CMK (cell line): ENCODE measurements around the gene DPF1.

Experiments
- DNase-seq: peaks from one replicate; pipeline ENCODE4 v3.0.0-alpha.2; 2010; ENCODE audit warnings: low read depth

The DPF1 gene

GRCh38 chr19:38221421-38221820 lies 2.6 kb downstream of the DPF1 start:
- no peak for DNase-seq

GRCh38 chr19:38219221-38219620 lies 4.8 kb downstream of the DPF1 start:
- no peak for DNase-seq

- DNase-seq = no peak
Observed at GRCh38 chr19:38218204-38218603, 5.8 kb downstream of the DPF1 start.

GRCh38 chr19:38216785-38217641 lies 7.0 kb downstream of the DPF1 start:
- no peak for DNase-seq

- DNase-seq = no peak
Observed at GRCh38 chr19:38213911-38214625, 10.0 kb downstream of the DPF1 start.

GRCh38 chr19:38213469-38213868 lies 10.6 kb downstream of the DPF1 start:
- no peak for DNase-seq

- DNase-seq = no peak
Observed at GRCh38 chr19:38211766-38212165, 12.3 kb downstream of the DPF1 start.

GRCh38 chr19:38211151-38211591 lies 12.9 kb downstream of the DPF1 start:
- DNase-seq = no peak

GRCh38 chr19:38210458-38210987 lies 13.5 kb downstream of the DPF1 start:
- no peak for DNase-seq

- DNase-seq = no peak
Observed at GRCh38 chr19:38209671-38210457, 14.2 kb downstream of the DPF1 start.

GRCh38 chr19:38209152-38209551 lies 14.9 kb downstream of the DPF1 start:
- DNase-seq = no peak

- no peak for DNase-seq
Observed at GRCh38 chr19:38208571-38208970, 15.5 kb downstream of the DPF1 start.

- no peak for DNase-seq
Observed at GRCh38 chr19:38207543-38207942, 16.5 kb downstream of the DPF1 start.

GRCh38 chr19:38206928-38207327 lies 17.1 kb downstream of the DPF1 start:
- DNase-seq = no peak

- DNase-seq = no peak
Observed at GRCh38 chr19:38206006-38206745, 17.8 kb downstream of the DPF1 start.

GRCh38 chr19:38204728-38205127 lies 19.3 kb downstream of the DPF1 start:
- DNase-seq = no peak

GRCh38 chr19:38204096-38204495 lies 19.9 kb downstream of the DPF1 start:
- DNase-seq = no peak

- DNase-seq = no peak
Observed at GRCh38 chr19:38203197-38203596, 20.8 kb downstream of the DPF1 start.

GRCh38 chr19:38202504-38202903 lies 21.5 kb downstream of the DPF1 start:
- DNase-seq = no peak

- no peak for DNase-seq
Observed at GRCh38 chr19:38201731-38202130, 22.3 kb downstream of the DPF1 start.

- no peak for DNase-seq
Observed at GRCh38 chr19:38199340-38199739, 24.7 kb downstream of the DPF1 start.
